Left lung (tissue), 10 donors: ENCODE measurements around the gene EPHA7. TPM values are rescaled to one million over a fixed set of nuclear protein-coding genes. Genes with fewer than 3 reads are reported as not detected.
A peak's percentile ranks its signal among the peaks of the same experiment; 100 is the strongest.

ENCODE experiments used
- ATAC-seq: fragments of 200-7000 bp; cut with Tn5 transposase; one replicate; pipeline ENCODE4 v1.9.1; 2020; ENCODE audit warnings: moderate library complexity
- DNase-seq, 4 donors: peaks; one replicate each; pipeline ENCODE4 v3.0.0-alpha.2; 2013 to 2020
- H3K27ac ChIP-seq, 2 donors: fragments of 200-600 bp; sonication (generic) in 1 of 2; one replicate each; pipeline versions ENCODE4 v1.5.0 to v1.8.0; 2020 to 2021
- H3K27me3 ChIP-seq, 2 donors: fragments of 200-600 bp; sonication (generic) in 1 of 2; one replicate each; pipeline versions ENCODE4 v1.5.0 to v1.8.0; 2020 to 2021
- H3K36me3 ChIP-seq, 2 donors: fragments of 200-600 bp; sonication (generic) in 1 of 2; one replicate each; pipeline versions ENCODE4 v1.5.0 to v1.8.0; 2020 to 2021
- H3K4me1 ChIP-seq, 2 donors: fragments of 200-600 bp; one replicate each; pipeline ENCODE4 v1.8.0; 2021
- H3K4me3 ChIP-seq, 2 donors: fragments of 200-600 bp; sonication (generic) in 1 of 2; one replicate each; pipeline versions ENCODE4 v1.5.0 to v1.8.0; 2020 to 2021; ENCODE audit warnings: mild to moderate bottlenecking in 1 of 2
- H3K9me3 ChIP-seq, 2 donors: fragments of 200-600 bp; sonication (generic) in 1 of 2; one replicate each; pipeline versions ENCODE4 v1.5.0 to v1.8.0; 2020 to 2021
- intact Hi-C, 2 donors: fragments of 100-400 bp; cut with DNase I; formaldehyde crosslinking; loops; one replicate each; pipeline versions ENCODE4 v1.11.2 to v1.14.2; 2022
- polyA plus RNA-seq, 6 donors: library from polyadenylated mRNA; unstranded; fragments of 120-200 nt; gene quantifications; one replicate each; pipeline ENCODE4 v1.2.1, GENCODE V29; 2013; ENCODE audit not compliant: insufficient read length in 6 of 6
- total RNA-seq, 2 donors: library from RNA; stranded (reverse); fragmentation: NEBNext Ultra II Directional; extraction: Animal tissue kit (Norgen Biotek cat#: 25700); gene quantifications; one replicate each; pipeline ENCODE4 v1.2.1, GENCODE V29; 2021
- TF ChIP-seq, protein P1 (sequence below), 2 donors: fragments of 200-600 bp; sonication (generic) in 1 of 2; IDR thresholded peaks; one replicate each; pipeline versions ENCODE4 v1.5.0 to v1.8.0; 2021; ENCODE audit warnings: antibody characterized with exemption in 2 of 2
- donor health status: DM: no; HTN: yes; CAD: no.
- donor health status: DM: no; HTN: no; CAD: no.

The EPHA7 gene
- total and polyA plus RNA-seq, 8 donors, result 0.09 to 23.9 (median 19.3) TPM

- H3K4me1 ChIP-seq, result no peaks in the 10 kb centered on the region
- no peaks in the 10 kb centered on the region for H3K36me3 ChIP-seq
- ATAC-seq (no peak), DNase-seq (peak in 1 of 4 donors; percentile 51)
- H3K27me3 ChIP-seq, result no peaks in the 10 kb centered on the region
- H3K9me3 ChIP-seq, result peaks cover 0 to 5% of the 10 kb centered on the region in 2 donors
- H3K27ac ChIP-seq, result no peak overlapping the region
- no peak overlapping the region for H3K4me3 ChIP-seq
- TF ChIP-seq, protein P1, sequence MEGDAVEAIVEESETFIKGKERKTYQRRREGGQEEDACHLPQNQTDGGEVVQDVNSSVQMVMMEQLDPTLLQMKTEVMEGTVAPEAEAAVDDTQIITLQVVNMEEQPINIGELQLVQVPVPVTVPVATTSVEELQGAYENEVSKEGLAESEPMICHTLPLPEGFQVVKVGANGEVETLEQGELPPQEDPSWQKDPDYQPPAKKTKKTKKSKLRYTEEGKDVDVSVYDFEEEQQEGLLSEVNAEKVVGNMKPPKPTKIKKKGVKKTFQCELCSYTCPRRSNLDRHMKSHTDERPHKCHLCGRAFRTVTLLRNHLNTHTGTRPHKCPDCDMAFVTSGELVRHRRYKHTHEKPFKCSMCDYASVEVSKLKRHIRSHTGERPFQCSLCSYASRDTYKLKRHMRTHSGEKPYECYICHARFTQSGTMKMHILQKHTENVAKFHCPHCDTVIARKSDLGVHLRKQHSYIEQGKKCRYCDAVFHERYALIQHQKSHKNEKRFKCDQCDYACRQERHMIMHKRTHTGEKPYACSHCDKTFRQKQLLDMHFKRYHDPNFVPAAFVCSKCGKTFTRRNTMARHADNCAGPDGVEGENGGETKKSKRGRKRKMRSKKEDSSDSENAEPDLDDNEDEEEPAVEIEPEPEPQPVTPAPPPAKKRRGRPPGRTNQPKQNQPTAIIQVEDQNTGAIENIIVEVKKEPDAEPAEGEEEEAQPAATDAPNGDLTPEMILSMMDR (IDR thresholded peaks at IDR 0.05), result no peak
- intact Hi-C loops, result no loop called here
These were observed 136.8 kb downstream of the EPHA7 start for GRCh38 chr6:93282521-93283031.

GRCh38 chr6:93278241-93278640 lies 141.1 kb downstream of the EPHA7 start:
- H3K27ac ChIP-seq, result no peak overlapping the region
- ATAC-seq, result no peak

GRCh38 chr6:93272896-93273295 lies 146.5 kb downstream of the EPHA7 start:
- Histone ChIP-seq H3K9me3 (no peaks in the 10 kb centered on the region), H3K4me1 (no peaks in the 10 kb centered on the region), H3K27ac (no peak overlapping the region), H3K4me3 (no peak overlapping the region), H3K36me3 (no peaks in the 10 kb centered on the region), H3K27me3 (no peaks in the 10 kb centered on the region)
- TF ChIP-seq, protein P1 (IDR thresholded peaks at IDR 0.05), result no peak
- ATAC-seq, result no peak
- intact Hi-C loops, result no loop called here
- DNase-seq, result no peak

More at GRCh38 chr6:93278241-93278640, 141.1 kb downstream of the EPHA7 start:
- Histone ChIP-seq H3K9me3 (peaks cover 0 to 3% of the 10 kb centered on the region in 2 donors), H3K4me3 (no peak overlapping the region), H3K4me1 (no peaks in the 10 kb centered on the region), H3K36me3 (no peaks in the 10 kb centered on the region), H3K27me3 (no peaks in the 10 kb centered on the region)
- no peak for DNase-seq
- TF ChIP-seq, protein P1 (IDR thresholded peaks at IDR 0.05), result no peak
- intact Hi-C loops, result no loop called here

GRCh38 chr6:93272211-93272610 lies 147.1 kb downstream of the EPHA7 start:
- H3K36me3 ChIP-seq, result no peaks in the 10 kb centered on the region
- DNase-seq (no peak), ATAC-seq (no peak)
- H3K27me3 ChIP-seq, result no peaks in the 10 kb centered on the region
- intact Hi-C loops, result no loop called here
- TF ChIP-seq, protein P1 (IDR thresholded peaks at IDR 0.05), result no peak
- H3K9me3 ChIP-seq, result no peaks in the 10 kb centered on the region
- H3K4me1 ChIP-seq, result no peaks in the 10 kb centered on the region
- H3K27ac ChIP-seq, result no peak overlapping the region
- H3K4me3 ChIP-seq, result no peak overlapping the region

GRCh38 chr6:93266116-93266817 lies 153.1 kb downstream of the EPHA7 start:
- no peaks in the 10 kb centered on the region for H3K9me3 ChIP-seq
- H3K4me1 ChIP-seq, result no peaks in the 10 kb centered on the region
- H3K36me3 ChIP-seq, result no peaks in the 10 kb centered on the region
- H3K4me3 ChIP-seq, result no peak overlapping the region
- TF ChIP-seq, protein P1 (IDR thresholded peaks at IDR 0.05), result no peak
- no peak overlapping the region for H3K27ac ChIP-seq
- ATAC-seq (no peak), DNase-seq (no peak)
- no peaks in the 10 kb centered on the region for H3K27me3 ChIP-seq
- intact Hi-C loops, result no loop called here
